Measurements from ENCODE around the gene TTC28.

DNA sequence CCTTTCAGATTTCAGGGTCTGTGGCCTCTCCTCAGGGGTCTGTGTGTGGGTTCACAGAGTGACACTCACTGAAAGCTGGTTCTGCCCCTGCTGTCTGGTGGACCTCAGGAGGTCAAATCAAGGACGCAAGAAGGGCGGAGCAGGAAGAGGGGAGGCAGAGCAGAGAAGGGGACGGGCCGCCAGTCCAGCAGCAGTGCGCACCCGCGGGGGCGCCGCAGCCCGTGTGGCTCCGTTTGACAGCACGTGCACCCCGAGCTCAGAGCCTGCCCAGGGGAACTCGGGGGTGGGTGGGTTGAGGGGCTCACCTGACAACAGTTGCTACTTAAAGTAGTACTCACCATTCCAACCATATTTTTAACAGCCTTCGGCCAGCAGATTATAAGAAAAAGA is 689.2 kb downstream of the TTC28 start:
- TF ChIP-seq EP300 (IDR thresholded peaks at IDR 0.05) (no peak), POLR2AphosphoS5 (IDR thresholded peaks at IDR 0.05) (no peak), POLR2A (IDR thresholded peaks at IDR 0.05; ENCODE audit: low read depth) (no peak)
- TF ChIP-seq, protein P1, sequence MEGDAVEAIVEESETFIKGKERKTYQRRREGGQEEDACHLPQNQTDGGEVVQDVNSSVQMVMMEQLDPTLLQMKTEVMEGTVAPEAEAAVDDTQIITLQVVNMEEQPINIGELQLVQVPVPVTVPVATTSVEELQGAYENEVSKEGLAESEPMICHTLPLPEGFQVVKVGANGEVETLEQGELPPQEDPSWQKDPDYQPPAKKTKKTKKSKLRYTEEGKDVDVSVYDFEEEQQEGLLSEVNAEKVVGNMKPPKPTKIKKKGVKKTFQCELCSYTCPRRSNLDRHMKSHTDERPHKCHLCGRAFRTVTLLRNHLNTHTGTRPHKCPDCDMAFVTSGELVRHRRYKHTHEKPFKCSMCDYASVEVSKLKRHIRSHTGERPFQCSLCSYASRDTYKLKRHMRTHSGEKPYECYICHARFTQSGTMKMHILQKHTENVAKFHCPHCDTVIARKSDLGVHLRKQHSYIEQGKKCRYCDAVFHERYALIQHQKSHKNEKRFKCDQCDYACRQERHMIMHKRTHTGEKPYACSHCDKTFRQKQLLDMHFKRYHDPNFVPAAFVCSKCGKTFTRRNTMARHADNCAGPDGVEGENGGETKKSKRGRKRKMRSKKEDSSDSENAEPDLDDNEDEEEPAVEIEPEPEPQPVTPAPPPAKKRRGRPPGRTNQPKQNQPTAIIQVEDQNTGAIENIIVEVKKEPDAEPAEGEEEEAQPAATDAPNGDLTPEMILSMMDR (IDR thresholded peaks at IDR 0.05): no peak

Data from esophagus muscularis mucosa (tissue), 4 donors.